HEK293 (cell line): ENCODE data around the gene NLRP9.

Experiments
- FEZF1 ChIP-seq: fragments of 450-650 bp; formaldehyde crosslinking; IDR thresholded peaks from 2 replicates; pipeline ENCODE4 v1.5.1; 2016; ENCODE audit warnings: missing biosample characterization, missing genetic modification characterization
- HOXA7 ChIP-seq: sonication (generic); formaldehyde crosslinking; IDR thresholded peaks from 2 replicates; pipeline ENCODE4 v1.8.1; 2022; ENCODE audit warnings: missing genetic modification reagents, borderline replicate concordance
- PRDM10 ChIP-seq: fragments of 450-650 bp; formaldehyde crosslinking; IDR thresholded peaks from 2 replicates; pipeline ENCODE4 v1.5.1; 2016; ENCODE audit warnings: missing biosample characterization, missing genetic modification characterization
- TSHZ1 ChIP-seq: fragments of 450-650 bp; formaldehyde crosslinking; IDR thresholded peaks from 2 replicates; pipeline ENCODE4 v1.5.1; 2016; ENCODE audit warnings: missing biosample characterization, missing genetic modification characterization, borderline replicate concordance
- YY1 ChIP-seq: fragments of 450-650 bp; formaldehyde crosslinking; IDR thresholded peaks from 2 replicates; pipeline ENCODE4 v1.5.1; 2018; ENCODE audit warnings: missing biosample characterization, missing genetic modification characterization
- ZBTB20 ChIP-seq: fragments of 450-650 bp; formaldehyde crosslinking; IDR thresholded peaks from 2 replicates; pipeline ENCODE4 v1.5.1; 2016; ENCODE audit warnings: missing biosample characterization, missing genetic modification characterization
- ZBTB8A ChIP-seq: fragments of 450-650 bp; formaldehyde crosslinking; IDR thresholded peaks from 2 replicates; pipeline ENCODE4 v1.5.1; 2016; ENCODE audit warnings: missing biosample characterization, missing genetic modification characterization
- ZNF132 ChIP-seq: fragments of 450-650 bp; formaldehyde crosslinking; IDR thresholded peaks from 2 replicates; pipeline ENCODE4 v1.5.1; 2017; ENCODE audit warnings: missing biosample characterization, missing genetic modification characterization, borderline replicate concordance
- ZNF211 ChIP-seq: fragments of 450-650 bp; formaldehyde crosslinking; IDR thresholded peaks from 2 replicates; pipeline ENCODE4 v1.5.1; 2016; ENCODE audit warnings: low read depth, missing biosample characterization, missing genetic modification characterization
- ZNF280D ChIP-seq: fragments of 450-650 bp; formaldehyde crosslinking; IDR thresholded peaks from 2 replicates; pipeline ENCODE4 v1.5.1; 2016; ENCODE audit warnings: missing biosample characterization, missing genetic modification characterization
- ZNF366 ChIP-seq: fragments of 450-650 bp; formaldehyde crosslinking; conservative IDR thresholded peaks from 2 replicates; pipeline ENCODE4 v1.5.1; 2016; ENCODE audit warnings: missing biosample characterization, missing genetic modification characterization
- ZNF416 ChIP-seq: fragments of 450-650 bp; formaldehyde crosslinking; IDR thresholded peaks from 2 replicates; pipeline ENCODE4 v1.5.1; 2016; ENCODE audit warnings: missing biosample characterization, missing genetic modification characterization
- ZNF48 ChIP-seq: fragments of 450-650 bp; formaldehyde crosslinking; IDR thresholded peaks from 2 replicates; pipeline ENCODE4 v1.5.1; 2016; ENCODE audit warnings: missing biosample characterization, missing genetic modification characterization
- ZNF548 ChIP-seq: fragments of 450-650 bp; formaldehyde crosslinking; IDR thresholded peaks from 2 replicates; pipeline ENCODE4 v1.5.1; 2016; ENCODE audit warnings: missing biosample characterization, missing genetic modification characterization
- ZNF558 ChIP-seq: fragments of 450-650 bp; formaldehyde crosslinking; IDR thresholded peaks from 2 replicates; pipeline ENCODE4 v1.5.1; 2016; ENCODE audit warnings: missing biosample characterization, missing genetic modification characterization
- ZNF677 ChIP-seq: fragments of 450-650 bp; IDR thresholded peaks from 2 replicates; pipeline ENCODE4 v1.5.0; 2018; ENCODE audit warnings: missing biosample characterization, mild to moderate bottlenecking, missing genetic modification characterization, moderate library complexity
- ZNF768 ChIP-seq: fragments of 450-650 bp; formaldehyde crosslinking; IDR thresholded peaks from 2 replicates; pipeline ENCODE4 v1.5.1; 2018; ENCODE audit warnings: missing biosample characterization, mild to moderate bottlenecking, missing genetic modification characterization
- ZNF830 ChIP-seq: fragments of 450-650 bp; IDR thresholded peaks from 2 replicates; pipeline ENCODE4 v1.5.0; 2018; ENCODE audit warnings: missing biosample characterization, missing genetic modification characterization, low read depth, mild to moderate bottlenecking, moderate library complexity
- ZNF837 ChIP-seq: fragments of 450-650 bp; formaldehyde crosslinking; IDR thresholded peaks from 2 replicates; pipeline ENCODE4 v1.5.1; 2016; ENCODE audit warnings: missing biosample characterization, missing genetic modification characterization
- TF ChIP-seq, protein P1 (sequence below): fragments of 450-650 bp; formaldehyde crosslinking; conservative IDR thresholded peaks from 2 replicates; pipeline ENCODE4 v1.5.1; 2016; ENCODE audit warnings: low read depth, missing biosample characterization, missing genetic modification characterization
- TF ChIP-seq, protein P2 (sequence below): fragments of 450-650 bp; formaldehyde crosslinking; IDR thresholded peaks from 2 replicates; pipeline ENCODE4 v1.5.1; 2016; ENCODE audit warnings: missing biosample characterization, missing genetic modification characterization
- TF ChIP-seq, protein P3 (sequence below): fragments of 450-650 bp; formaldehyde crosslinking; IDR thresholded peaks from 2 replicates; pipeline ENCODE4; 2016; ENCODE audit warnings: missing biosample characterization, missing genetic modification characterization

The NLRP9 gene

DNA sequence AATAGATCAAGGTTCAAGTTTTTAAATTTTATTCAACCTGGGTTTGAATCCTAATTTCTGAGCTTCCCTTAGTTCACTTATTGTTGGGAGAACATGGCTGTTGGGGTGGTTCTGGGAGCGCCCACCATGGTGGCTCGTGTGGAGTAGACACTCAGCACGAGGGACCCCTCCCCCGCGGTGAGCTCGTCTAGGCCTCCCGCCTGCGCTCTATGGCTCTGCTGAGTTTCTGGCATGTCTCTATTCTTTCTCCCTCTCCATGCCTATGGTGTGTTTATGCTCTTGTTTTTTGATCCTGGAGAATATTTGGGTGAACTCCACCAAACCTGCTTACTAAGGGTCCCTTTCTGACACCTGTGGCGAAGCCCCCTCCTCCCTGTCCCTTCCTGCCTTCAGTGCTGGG, 64.7 kb downstream of the NLRP9 start (continued):
- TF ChIP-seq ZNF280D (tag by site-specific recombination): no peak
- TF ChIP-seq ZNF548: no peak
- TF ChIP-seq ZBTB20 (tag by site-specific recombination): no peak
- TF ChIP-seq ZNF677 (tag by site-specific recombination): no peak
- no peak for TF ChIP-seq HOXA7 (CRISPR knock-in tag)
- TF ChIP-seq, protein P1, sequence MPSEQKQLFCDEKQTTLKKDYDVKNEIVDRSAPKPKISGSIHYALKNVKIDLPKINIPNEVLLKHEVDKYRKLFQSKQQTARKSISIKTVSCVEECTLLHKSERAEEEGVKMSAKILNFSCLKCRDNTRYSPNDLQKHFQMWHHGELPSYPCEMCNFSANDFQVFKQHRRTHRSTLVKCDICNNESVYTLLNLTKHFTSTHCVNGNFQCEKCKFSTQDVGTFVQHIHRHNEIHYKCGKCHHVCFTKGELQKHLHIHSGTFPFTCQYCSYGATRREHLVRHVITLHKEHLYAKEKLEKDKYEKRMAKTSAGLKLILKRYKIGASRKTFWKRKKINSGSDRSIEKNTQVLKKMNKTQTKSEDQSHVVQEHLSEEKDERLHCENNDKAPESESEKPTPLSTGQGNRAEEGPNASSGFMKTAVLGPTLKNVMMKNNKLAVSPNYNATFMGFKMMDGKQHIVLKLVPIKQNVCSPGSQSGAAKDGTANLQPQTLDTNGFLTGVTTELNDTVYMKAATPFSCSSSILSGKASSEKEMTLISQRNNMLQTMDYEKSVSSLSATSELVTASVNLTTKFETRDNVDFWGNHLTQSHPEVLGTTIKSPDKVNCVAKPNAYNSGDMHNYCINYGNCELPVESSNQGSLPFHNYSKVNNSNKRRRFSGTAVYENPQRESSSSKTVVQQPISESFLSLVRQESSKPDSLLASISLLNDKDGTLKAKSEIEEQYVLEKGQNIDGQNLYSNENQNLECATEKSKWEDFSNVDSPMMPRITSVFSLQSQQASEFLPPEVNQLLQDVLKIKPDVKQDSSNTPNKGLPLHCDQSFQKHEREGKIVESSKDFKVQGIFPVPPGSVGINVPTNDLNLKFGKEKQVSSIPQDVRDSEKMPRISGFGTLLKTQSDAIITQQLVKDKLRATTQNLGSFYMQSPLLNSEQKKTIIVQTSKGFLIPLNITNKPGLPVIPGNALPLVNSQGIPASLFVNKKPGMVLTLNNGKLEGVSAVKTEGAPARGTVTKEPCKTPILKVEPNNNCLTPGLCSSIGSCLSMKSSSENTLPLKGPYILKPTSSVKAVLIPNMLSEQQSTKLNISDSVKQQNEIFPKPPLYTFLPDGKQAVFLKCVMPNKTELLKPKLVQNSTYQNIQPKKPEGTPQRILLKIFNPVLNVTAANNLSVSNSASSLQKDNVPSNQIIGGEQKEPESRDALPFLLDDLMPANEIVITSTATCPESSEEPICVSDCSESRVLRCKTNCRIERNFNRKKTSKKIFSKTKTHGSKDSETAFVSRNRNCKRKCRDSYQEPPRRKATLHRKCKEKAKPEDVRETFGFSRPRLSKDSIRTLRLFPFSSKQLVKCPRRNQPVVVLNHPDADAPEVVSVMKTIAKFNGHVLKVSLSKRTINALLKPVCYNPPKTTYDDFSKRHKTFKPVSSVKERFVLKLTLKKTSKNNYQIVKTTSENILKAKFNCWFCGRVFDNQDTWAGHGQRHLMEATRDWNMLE (tag by site-specific recombination): no peak
- no peak for TF ChIP-seq ZBTB8A (tag by site-specific recombination)
- TF ChIP-seq ZNF837 (tag by site-specific recombination): no peak
- TF ChIP-seq TSHZ1: no peak
- TF ChIP-seq, protein P2, sequence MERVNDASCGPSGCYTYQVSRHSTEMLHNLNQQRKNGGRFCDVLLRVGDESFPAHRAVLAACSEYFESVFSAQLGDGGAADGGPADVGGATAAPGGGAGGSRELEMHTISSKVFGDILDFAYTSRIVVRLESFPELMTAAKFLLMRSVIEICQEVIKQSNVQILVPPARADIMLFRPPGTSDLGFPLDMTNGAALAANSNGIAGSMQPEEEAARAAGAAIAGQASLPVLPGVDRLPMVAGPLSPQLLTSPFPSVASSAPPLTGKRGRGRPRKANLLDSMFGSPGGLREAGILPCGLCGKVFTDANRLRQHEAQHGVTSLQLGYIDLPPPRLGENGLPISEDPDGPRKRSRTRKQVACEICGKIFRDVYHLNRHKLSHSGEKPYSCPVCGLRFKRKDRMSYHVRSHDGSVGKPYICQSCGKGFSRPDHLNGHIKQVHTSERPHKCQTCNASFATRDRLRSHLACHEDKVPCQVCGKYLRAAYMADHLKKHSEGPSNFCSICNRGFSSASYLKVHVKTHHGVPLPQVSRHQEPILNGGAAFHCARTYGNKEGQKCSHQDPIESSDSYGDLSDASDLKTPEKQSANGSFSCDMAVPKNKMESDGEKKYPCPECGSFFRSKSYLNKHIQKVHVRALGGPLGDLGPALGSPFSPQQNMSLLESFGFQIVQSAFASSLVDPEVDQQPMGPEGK: peak; percentile 46; the same call in 1 of the 2 replicates
- TF ChIP-seq ZNF132 (tag by site-specific recombination): no peak
- no peak for TF ChIP-seq ZNF768 (tag by site-specific recombination)
- TF ChIP-seq, protein P3, sequence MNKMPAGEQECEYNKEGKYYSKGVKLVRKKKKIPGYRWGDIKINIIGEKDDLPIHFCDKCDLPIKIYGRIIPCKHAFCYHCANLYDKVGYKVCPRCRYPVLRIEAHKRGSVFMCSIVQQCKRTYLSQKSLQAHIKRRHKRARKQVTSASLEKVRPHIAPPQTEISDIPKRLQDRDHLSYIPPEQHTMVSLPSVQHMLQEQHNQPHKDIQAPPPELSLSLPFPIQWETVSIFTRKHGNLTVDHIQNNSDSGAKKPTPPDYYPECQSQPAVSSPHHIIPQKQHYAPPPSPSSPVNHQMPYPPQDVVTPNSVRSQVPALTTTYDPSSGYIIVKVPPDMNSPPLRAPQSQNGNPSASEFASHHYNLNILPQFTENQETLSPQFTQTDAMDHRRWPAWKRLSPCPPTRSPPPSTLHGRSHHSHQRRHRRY (tag by site-specific recombination): no peak
- no peak for TF ChIP-seq YY1 (tag by site-specific recombination)
- peak; percentile 47; the same call in 1 of the 2 replicates for TF ChIP-seq PRDM10 (tag by site-specific recombination)
- TF ChIP-seq ZNF558: no peak
- TF ChIP-seq ZNF366 (tag by site-specific recombination): no peak
- TF ChIP-seq ZNF48 (tag by site-specific recombination): no peak
- TF ChIP-seq ZNF416 (tag by site-specific recombination): no peak
- TF ChIP-seq ZNF830 (tag by site-specific recombination): no peak
- TF ChIP-seq FEZF1 (tag by site-specific recombination): no peak
- TF ChIP-seq ZNF211 (tag by site-specific recombination): no peak
